Measurements from ENCODE around the gene SP7.
A peak's percentile ranks its signal among the peaks of the same experiment; 100 is the strongest.
"Not testable (repeated sequence)": the region's sequence is repeated elsewhere in the genome, so short reads cannot be mapped to it uniquely, and the experiment has no call there.

Gene SP7

DNA sequence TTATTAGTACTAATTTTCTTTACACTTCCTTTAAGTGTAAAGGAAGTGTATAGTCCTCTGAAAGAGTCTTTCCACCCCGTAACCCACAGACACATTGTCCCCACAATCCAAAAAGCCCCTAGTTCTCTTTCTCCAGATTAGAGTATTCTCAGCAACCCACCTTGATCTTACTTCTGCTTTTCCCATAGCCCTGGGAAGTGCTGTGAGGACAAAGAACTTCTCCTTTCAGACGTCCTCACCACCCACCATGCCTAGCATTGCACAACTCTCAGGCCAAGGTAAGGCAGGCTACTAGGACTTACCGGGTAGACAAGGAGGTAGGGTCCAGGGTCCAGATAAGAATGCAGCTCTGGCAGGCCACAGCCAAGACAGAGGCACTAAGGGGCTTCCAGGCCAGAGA, 22.2 kb downstream of the SP7 start:
- DNase-seq: no peak

DNA sequence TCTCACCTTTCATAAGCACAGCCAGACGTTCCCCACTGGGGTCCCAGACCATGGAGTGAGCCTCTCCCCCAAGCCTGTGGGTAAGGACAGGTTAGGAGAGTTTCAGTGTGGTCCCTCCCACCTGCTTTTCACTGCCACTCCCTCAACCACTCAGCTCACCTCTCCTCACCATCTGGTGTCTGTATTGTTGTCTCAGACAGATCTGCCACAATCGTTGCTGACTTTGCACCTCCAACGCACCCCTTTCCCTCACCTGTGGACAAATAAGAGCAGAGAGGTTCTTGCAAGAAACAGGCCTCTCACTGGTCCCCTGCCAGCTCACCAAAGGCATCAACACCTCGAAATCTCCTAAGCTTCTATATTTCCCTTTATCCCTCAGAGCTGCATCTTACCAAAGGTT, 27.9 kb downstream of the SP7 start:
- no peak for DNase-seq

DNA sequence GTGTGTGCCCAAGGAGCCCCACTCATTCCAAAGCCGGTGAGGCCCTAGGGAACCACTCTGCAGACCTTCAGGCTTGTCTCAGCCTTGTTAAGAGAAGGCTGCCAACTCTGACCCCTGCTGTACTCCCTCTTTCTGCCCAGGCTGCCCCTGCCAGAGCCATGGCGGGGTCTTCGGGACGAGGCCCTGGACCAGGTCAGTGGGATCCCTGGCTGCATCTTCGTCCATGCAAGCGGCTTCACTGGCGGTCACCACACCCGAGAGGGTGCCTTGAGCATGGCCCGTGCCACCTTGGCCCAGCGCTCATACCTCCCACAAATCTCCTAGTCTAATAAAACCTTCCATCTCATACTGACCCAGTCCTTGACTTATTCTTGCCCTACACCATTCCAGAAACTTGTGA, 29.3 kb downstream of the SP7 start:
- DNase-seq: no peak

DNA sequence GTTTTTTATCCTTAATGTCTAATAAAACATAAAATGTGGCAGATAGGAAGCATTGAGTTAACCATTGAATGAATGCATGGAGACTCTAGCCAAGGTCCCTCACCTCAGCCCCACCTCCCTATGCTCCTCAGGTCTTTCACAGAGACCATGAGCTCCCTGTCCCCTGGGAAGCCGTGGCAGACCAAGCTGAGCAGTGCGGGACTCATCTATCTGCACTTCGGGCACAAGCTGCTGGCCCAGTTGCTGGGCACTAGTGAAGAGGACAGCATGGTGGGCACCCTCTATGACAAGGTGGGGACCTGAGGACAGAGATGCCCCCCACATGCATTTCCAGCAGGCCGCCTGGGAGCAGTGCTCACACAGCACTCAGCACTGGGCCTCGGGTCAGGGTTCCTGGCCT, 33.3 kb downstream of the SP7 start:
- DNase-seq: no peak

DNA sequence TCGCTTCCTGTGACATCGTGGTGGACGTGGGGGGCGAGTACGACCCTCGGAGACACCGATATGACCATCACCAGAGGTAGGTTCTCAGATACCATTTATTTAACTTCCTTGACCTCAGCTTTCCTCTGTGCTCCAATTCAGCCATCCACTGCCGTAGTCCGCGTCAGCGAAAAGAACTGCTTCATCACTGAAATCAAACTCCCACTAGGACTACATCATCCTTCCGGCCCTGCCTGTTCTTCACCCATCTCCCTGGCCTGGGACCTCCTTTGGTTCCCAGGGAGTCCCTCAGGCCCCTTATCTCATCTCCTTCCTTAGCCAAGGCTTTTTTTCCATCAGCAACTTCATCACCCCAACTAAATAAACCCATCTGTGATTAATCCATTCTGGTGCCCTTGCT, 36.0 kb downstream of the SP7 start:
- no peak for DNase-seq

DNA sequence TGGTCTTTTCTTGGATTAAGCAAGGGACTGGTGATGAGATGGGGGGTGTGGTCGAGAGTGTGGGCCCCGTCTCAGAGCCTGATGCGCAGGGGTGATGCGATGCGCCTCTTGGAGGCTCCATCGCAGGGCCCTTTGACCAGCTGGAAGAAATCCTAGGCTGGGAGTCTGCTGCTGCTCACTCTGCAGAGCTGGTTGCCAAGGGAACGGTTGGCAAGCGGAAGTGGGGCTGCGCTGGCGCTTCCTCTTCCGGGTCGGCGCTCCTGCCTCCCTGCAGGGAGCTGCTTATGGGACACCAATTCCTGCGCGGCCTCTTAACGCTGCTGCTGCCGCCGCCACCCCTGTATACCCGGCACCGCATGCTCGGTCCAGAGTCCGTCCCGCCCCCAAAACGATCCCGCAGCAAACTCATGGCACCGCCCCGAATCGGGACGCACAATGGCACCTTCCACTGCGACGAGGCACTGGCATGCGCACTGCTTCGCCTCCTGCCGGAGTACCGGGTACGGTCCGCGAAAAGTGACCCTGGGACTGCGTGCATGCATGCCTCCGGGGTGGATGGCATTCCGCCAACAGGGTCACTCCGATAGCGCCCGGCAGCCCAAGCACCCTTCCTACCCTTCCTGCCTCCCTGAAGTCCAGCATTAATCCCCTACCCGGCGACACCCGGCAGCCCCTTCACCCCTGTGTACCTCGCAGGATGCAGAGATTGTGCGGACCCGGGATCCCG, 36.5 kb downstream of the SP7 start, which contains the start of gene MYG1:
MYG1 (plus strand) TSS at position 242 of the 727 bp plus-strand sequence; CDS start at position 285, 43 bp downstream.
- DNase-seq: peak; percentile 69 to 91 (median 81)

DNA sequence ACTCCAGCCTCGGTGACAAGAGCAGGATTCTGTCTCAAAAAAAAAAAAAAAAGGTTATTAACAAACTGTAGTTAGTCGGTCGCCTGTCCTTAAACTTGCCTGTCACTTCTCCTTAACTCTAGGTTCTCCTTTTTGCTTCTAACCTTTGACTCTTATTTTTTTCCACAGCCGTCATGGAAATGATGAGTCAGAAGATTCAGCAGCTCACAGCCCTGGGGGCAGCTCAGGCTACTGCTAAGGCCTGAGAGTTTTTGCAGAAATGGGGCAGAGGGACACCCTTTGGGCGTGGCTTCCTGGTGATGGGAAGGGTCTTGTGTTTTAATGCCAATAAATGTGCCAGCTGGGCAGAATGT, 37.1 kb downstream of the SP7 start:
- peak in 3 of 5 donors; percentile 21 to 43 (median 30) for DNase-seq

DNA sequence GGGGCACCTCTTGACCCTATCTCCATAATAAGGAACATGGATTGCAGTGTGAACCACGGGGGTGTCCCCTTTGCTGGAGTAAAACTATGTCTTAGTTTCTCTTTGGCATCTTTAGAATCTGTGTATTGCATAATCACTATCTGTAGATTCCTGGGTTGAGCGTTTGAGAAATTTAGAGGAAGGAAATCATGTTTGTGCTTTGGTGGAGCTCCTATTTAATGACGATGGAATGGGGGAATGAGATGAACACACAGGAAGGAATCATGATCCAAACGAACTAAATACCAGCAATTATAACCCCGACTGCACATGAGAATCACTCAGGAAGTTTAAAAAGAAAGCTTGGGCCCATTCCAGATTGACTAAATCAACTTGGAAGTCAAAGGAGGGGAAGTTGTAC, 38.0 kb downstream of the SP7 start:
- DNase-seq: no peak

DNA sequence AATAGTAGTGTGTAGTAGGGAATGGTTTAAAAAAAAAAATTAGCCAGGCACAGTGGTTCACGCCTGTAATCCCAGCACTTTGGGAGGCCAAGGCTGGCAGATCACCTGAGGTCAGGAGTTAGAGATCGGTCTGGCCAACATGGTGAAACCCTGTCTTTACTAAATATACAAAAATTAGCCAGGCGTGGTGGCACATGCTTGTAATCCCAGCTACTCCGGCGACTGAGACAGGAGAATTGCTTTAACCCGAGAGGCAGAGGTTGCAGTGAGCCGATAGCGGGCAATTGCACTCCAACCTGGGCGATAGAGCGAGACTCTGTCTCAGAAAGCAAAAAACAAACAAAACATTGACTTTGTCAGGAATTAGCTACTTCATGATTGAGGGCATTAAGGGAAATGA, 39.0 kb downstream of the SP7 start:
- not testable (repeated sequence) for DNase-seq

DNA sequence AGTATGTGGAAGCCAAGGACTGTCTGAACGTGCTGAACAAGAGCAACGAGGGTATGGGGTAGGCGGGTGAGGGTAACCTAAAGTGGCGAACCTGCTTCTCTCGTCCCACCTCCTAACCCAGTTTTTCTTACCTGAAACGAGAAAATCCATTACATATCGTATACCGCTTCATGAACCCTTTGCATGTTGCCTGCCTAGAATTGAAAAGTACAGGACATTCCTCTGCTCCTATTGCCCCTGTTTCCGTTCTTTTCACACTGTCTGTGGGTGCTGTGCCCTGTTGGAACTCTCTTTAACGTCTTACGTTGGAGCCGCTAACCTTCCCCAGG, 40.3 kb downstream of the SP7 start:
- DNase-seq: no peak

DNA sequence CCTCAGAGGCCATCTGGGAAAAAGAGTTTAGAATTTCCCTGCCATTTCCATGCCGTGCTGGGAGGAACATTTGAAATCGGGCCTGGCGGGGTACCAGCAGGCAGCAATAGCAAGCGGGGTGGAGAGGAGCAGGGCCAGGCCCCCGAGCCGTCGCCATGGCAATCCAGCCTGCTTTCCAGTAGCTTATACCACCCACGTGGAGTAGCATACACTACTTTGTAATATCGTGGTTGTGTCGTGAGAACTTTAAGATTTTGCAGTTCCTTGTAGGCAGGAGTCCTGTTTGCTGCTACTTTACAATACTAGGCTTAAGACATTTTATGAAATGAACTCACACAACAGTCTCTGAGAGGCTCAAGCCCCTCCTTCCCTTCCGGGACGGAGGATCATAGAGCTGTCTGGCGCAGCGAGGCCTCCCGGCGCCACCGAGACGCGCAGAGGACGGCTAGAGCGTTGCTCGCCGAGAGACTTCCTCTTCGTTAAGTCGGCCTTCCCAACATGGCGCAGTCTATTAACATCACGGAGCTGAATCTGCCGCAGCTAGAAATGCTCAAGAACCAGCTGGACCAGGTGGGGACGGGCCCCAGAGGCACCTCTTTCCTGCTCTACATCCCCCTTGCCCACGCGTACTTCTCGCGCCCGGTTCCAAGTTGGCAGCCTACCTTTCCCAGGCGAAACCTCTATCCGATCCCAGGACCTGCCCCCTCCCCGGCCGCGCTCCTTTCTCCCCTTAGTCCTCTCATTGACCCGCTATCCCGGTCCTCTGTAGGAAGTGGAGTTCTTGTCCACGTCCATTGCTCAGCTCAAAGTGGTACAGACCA, 40.9 kb downstream of the SP7 start, which contains the start of gene PFDN5:
PFDN5 (plus strand) TSS at position 473 of the 821 bp plus-strand sequence; CDS start at position 499, 26 bp downstream.
- DNase-seq: peak; percentile 66 to 92 (median 81)

DNA sequence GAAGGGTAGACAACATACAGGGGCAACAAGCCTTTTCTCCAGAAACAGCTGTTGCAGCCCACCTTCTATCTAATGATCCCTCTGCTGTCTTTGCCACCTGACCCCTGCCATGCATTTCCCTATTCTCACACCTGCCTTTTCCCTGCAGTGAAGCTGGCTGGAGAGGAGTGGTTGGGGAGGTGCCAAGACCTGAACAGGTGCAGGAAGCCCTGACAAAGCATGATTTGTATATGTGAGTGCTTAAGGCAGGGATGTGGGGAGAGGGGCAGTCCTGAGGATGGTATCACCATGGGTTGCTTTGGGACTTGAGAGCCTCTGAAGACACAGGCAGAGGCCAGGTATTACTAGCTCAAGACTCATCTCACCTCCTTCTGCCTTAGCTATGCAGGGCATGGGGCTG, 43.7 kb downstream of the SP7 start:
- DNase-seq: no peak

DNA sequence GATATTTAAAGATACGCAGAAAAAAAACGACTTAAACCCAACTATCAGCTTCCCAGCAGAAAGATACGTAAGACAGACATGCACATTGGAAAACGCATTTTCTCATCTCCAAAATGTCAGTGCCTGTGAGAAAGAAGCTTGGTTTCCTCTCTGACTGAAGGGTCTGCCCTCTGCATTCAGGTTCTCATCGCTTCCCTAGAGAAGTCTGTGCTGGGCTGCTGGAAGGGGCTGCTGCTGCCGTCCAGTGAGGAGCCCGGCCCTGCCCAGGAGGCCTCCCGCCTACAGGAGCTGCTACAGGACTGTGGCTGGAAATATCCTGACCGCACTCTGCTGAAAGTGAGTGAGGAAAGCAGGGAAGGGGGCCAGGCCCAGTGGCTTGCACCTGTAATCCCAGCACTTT, 45.5 kb downstream of the SP7 start:
- DNase-seq: no peak

DNA sequence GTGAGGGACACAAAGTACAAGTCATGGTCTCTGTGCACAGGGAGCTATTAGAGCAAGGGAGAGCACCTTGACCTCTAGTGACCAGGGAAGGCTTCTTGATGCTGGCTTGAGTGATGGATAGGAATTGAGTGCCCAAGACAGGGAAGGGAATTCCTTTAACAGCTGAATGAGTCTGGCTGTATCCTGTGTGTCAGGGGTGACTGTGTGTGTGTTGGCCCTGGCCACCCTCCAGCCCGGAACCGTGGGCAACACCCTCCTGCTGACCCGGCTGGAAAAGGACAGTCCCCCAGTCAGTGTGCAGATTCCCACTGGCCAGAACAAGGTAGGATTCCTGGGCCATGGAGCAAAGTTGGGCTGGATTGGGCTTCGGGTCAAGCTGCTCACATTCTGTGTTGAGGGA, 46.3 kb downstream of the SP7 start:
- DNase-seq: no peak

DNA sequence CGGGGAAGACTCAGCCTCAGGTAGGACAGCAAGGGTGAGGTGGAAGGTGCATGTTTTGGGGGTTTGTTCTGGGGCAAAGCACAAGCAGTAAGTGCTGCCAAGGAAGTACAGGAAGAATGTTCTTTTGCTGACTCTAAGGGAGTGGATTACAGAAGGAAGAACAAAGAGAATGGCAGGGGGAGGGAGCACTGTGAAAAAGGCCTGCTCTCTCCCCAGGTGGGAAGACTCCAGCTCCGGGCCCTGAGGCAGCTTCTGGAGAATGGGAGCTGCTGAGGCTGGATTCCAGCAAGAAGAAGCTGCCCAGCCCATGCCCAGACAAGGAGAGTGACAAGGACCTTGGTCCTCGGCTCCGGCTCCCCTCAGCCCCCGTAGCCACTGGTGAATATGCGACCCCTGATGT, 47.8 kb downstream of the SP7 start:
- no peak for DNase-seq

DNA sequence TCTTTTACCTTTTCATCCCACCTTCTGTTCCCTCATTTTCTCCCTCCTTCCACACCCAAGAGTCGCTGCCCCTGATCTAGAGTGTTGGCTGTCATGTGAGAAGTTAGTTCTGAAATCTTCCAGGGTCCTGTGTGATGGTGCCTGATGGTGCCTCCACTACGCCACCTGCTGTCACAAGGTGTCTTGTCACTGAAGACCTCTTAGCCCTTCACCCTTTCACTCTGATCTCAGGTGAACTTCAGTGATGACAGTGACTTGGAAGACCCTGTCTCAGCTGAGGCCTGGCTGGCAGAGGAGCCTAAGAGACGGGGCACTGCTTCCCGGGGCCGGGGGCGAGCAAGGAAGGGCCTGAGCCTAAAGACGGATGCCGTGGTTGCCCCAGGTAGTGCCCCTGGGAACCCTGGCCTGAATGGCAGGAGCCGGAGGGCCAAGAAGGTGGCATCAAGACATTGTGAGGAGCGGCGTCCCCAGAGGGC, 48.4 kb downstream of the SP7 start:
- DNase-seq: peak; percentile 45 to 63 (median 59)

DNA sequence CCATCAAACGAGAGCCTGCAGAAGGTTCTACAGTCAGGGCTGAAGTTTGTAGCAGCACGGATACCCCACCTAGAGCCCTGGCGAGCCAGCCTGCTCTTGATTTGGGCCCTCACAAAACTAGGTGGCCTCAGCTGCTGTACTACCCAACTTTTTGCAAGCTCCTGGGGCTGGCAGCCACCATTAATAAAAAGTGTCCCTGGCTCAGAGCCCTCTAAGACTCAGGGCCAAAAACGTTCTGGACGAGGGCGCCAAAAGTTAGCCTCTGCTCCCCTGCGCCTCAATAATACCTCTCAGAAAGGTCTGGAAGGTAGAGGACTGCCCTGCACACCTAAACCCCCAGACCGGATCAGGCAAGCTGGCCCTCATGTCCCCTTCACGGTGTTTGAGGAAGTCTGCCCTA, 49.7 kb downstream of the SP7 start:
- DNase-seq: no peak

DNA sequence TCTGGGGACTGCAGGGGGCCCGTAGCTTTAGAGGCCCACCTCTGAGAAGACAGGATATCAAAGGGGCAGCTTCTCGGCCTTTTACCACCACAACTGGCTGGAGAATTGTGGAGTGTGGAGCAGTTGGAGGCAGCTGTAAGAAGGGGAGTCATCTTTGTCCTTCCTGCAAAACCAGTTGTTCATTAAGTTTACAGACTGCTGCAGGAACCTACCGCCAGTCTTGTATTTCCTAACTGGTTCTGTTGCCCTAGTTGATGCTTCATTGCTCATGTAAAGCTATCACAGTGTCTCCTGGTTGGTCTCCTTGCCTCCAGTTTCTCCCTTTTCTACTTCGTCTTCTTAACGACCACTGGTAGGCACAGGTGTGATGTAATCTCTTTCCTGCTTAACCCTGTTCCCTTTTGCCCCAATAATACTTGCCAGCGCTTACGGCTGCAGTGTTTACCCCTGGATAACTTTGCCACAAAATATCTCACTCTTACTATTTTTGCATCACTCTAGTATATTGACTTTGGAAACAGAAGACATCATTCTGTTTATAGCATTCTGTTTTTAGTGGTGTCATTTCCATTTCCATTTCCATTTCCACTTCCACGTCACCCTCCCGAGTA, 56.2 kb downstream of the SP7 start:
- no peak for DNase-seq

DNA sequence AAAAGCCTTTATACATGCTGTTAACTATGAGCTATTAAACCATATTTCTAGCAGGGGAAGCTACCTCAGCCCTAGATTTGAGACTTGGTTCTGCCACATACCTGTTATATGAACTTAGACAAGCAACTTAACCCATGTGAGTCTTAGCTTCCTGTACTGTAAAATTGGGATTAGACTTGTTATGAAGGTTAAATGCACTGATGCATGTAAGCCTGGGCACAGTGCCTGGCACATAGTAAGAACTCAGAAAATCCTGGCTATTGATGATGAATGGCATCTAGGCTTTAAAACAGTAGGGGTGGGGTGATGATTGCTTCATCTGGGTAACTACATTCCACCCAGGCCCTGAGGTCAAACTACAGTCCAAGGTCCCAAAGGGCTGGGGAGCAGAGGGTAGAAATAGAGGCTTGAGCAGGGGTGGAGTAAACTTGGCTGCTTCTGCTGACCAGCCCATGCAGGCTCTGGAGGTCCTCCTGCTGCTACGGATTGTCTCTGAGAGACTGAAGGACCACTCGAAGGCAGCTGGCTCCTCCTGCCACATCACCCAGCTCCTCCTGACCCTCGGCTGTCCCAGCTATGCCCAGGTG, 56.8 kb downstream of the SP7 start:
- no peak for DNase-seq

DNA sequence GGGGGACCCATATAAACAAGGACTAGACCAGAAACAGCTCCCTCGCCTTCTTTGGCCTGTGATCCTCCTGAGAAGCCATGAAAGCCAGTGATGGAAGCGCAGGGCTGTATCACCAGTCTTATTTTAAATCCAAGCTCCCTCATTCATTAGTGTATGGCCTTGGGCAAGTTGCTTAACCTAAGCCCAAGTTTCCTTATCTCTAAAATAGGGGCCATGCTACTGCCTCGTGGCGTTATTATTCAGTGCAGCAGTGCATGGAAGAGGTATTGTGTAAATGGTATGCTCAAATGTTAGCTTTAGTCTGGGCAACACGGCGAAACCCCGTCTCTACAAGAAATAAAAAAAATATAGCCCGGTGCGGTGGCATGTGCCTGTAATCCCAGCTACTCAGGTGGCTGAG, 58.2 kb downstream of the SP7 start:
- no peak for DNase-seq
